PC-3 (cell line): ENCODE results near the gene CYP26A1. TPM values are rescaled to one million over a fixed set of nuclear protein-coding genes. Genes with fewer than 3 reads are reported as not detected.

Source experiments
- ATAC-seq: fragments of 200-7000 bp; cut with Tn5 transposase; 2 replicates; pipeline ENCODE4 v1.9.1; 2020; ENCODE audit warnings: mild to moderate bottlenecking, moderate library complexity
- BruUV-seq: library from RNA; stranded (reverse); fragments of 400-500 nt; replicated peaks from 2 replicates; lab custom pipeline; 2021; lab: Mats Ljungman, UMichigan
- CTCF ChIA-PET: fragments of 300-600 bp; sonication (Branson Sonifier 250); formaldehyde crosslinking; loops from one replicate; lab custom pipeline; 2022; ENCODE audit warnings: antibody characterized with exemption; lab: Charles Lee
- POLR2A ChIA-PET: fragments of 300-600 bp; sonication (Branson Sonifier 250); formaldehyde crosslinking; loops from one replicate; lab custom pipeline; 2022; ENCODE audit warnings: antibody characterized with exemption; ENCODE audit not compliant: unreplicated experiment; lab: Charles Lee
- DNase-seq: peaks from one replicate; pipeline ENCODE4 v3.0.0-alpha.2; 2015
- H2AFZ ChIP-seq: fragments of 300-600 bp; sonication (generic); 2 replicates; pipeline ENCODE4 v1.6.0; 2016; ENCODE audit warnings: antibody characterized with exemption, low read length
- H3F3A ChIP-seq: fragments of 300-600 bp; sonication (generic); one replicate; pipeline ENCODE4 v1.6.0; 2017; ENCODE audit warnings: antibody characterized with exemption, low read length, control low read depth, mild to moderate bottlenecking; ENCODE audit not compliant: unreplicated experiment
- H3K27ac ChIP-seq: fragments of 300-600 bp; sonication (generic); 2 replicates; pipeline ENCODE4 v1.5.1; 2016; ENCODE audit warnings: mild to moderate bottlenecking, low read length
- H3K27me3 ChIP-seq: fragments of 300-600 bp; sonication (generic); 2 replicates; pipeline ENCODE4 v1.6.1; 2016; ENCODE audit warnings: low read length, mixed read lengths
- H3K36me3 ChIP-seq: fragments of 300-600 bp; sonication (generic); 2 replicates; pipeline ENCODE4 v1.6.1; 2016; ENCODE audit warnings: low read depth, mixed run types, low read length, mixed read lengths
- H3K4me1 ChIP-seq: fragments of 300-600 bp; sonication (generic); 2 replicates; pipeline ENCODE4 v1.5.1; 2016; ENCODE audit warnings: low read length; ENCODE audit not compliant: insufficient read depth
- H3K4me2 ChIP-seq: fragments of 300-600 bp; sonication (generic); 2 replicates; pipeline ENCODE4 v1.6.0; 2016; ENCODE audit warnings: low read length
- H3K4me3 ChIP-seq: fragments of 300-600 bp; sonication (generic); 2 replicates; pipeline ENCODE4 v1.5.1; 2016; ENCODE audit warnings: mild to moderate bottlenecking, low read length, mixed read lengths
- H3K79me2 ChIP-seq: fragments of 300-600 bp; sonication (generic); 2 replicates; pipeline ENCODE4 v1.6.1; 2017; ENCODE audit warnings: low read length, mixed read lengths
- H3K9ac ChIP-seq: fragments of 300-600 bp; sonication (generic); 2 replicates; pipeline ENCODE4 v1.6.0; 2016; ENCODE audit warnings: mild to moderate bottlenecking, low read length
- H3K9me2 ChIP-seq: fragments of 300-600 bp; sonication (generic); replicated peaks from 2 replicates; pipeline ENCODE4 v1.6.1; 2016; ENCODE audit warnings: mixed run types, low read length, mixed read lengths
- H3K9me3 ChIP-seq: fragments of 300-600 bp; sonication (generic); 2 replicates; pipeline ENCODE4 v1.6.1; 2016; ENCODE audit warnings: low read length, mixed read lengths
- H4K20me1 ChIP-seq: fragments of 300-600 bp; sonication (generic); 2 replicates; pipeline ENCODE4 v1.6.1; 2016; ENCODE audit warnings: low read length, mixed read lengths
- CTCF ChIP-seq: fragments of 300-600 bp; sonication (generic); conservative IDR thresholded peaks from 2 replicates; pipeline ENCODE4 v1.5.1; 2017; ENCODE audit warnings: antibody characterized with exemption, low read depth, mild to moderate bottlenecking, low read length
- EZH2 ChIP-seq: fragments of 300-600 bp; sonication (generic); IDR thresholded peaks from one replicate; pipeline ENCODE4 v1.6.1; 2017; ENCODE audit warnings: antibody characterized with exemption, mild to moderate bottlenecking, low read length; ENCODE audit not compliant: unreplicated experiment
- EZH2phosphoT487 ChIP-seq: fragments of 300-600 bp; sonication (generic); IDR thresholded peaks from 2 replicates; pipeline ENCODE4 v1.6.1; 2018; ENCODE audit warnings: mild to moderate bottlenecking, antibody characterized with exemption, low read length, borderline replicate concordance
- intact Hi-C: fragments of 100-400 bp; cut with micrococcal nuclease; formaldehyde crosslinking; loops from 2 replicates; pipeline ENCODE4 v1.9.0; 2023
- total RNA-seq: library from RNA; depleted of rRNA; stranded (reverse); fragments of >200 nt; gene quantifications from 2 replicates; pipeline ENCODE4 v1.2.3, GENCODE V29; 2014

Gene CYP26A1
- total RNA-seq, 1 experiment from 2014 or later: 0.26 TPM

- TF ChIP-seq EZH2 (no peak), EZH2phosphoT487 (no peak), CTCF (no peak)
- Histone ChIP-seq H4K20me1 (no peaks in the 10 kb centered on the region), H3K9me2 (no peaks in the 10 kb centered on the region), H3K4me2 (no peak overlapping the region), H3K27me3 (no peaks in the 10 kb centered on the region), H3K9ac (no peak overlapping the region), H3K4me1 (peaks cover 14% of the 10 kb centered on the region), H3K27ac (no peak overlapping the region), H3F3A (no peaks in the 10 kb centered on the region), H3K79me2 (no peaks in the 10 kb centered on the region), H3K36me3 (no peaks in the 10 kb centered on the region), H3K4me3 (no peak overlapping the region), H2AFZ (no peak overlapping the region), H3K9me3 (no peaks in the 10 kb centered on the region)
- intact Hi-C loops: no loop called here
- DNase-seq (peak; percentile 46), ATAC-seq (peak; percentile 42; the same call in 1 of the 2 replicates)
- no TSS peak for BruUV-seq
- ChIA-PET POLR2A (no interaction called here), CTCF (no interaction called here)
Measured at GRCh38 chr10:93058139-93058538, 15.6 kb upstream of the CYP26A1 start.

GRCh38 chr10:93059975-93060886 is 13.5 kb upstream of the CYP26A1 start, which contains the start of gene CYP26C1:
Gene CYP26C1, plus strand, starts transcription at chr10:93060798. Its CDS starts 466 bp downstream, at chr10:93061264.
- Histone ChIP-seq H3F3A (no peaks in the 10 kb centered on the region), H3K4me2 (no peak within 1 kb of the TSS), H3K9me3 (no peaks in the 10 kb centered on the region), H3K79me2 (no peaks in the 10 kb centered on the region), H3K27me3 (no peaks in the 10 kb centered on the region), H3K4me3 (no peak within 1 kb of the TSS), H3K36me3 (no peaks in the 10 kb centered on the region), H3K4me1 (peaks cover 14% of the 10 kb centered on the region), H4K20me1 (no peaks in the 10 kb centered on the region), H3K27ac (no peak within 1 kb of the TSS), H2AFZ (no peak within 1 kb of the TSS), H3K9me2 (no peaks in the 10 kb centered on the region), H3K9ac (no peak within 1 kb of the TSS)
- no peak for TF ChIP-seq EZH2
- no peak for TF ChIP-seq CTCF
- TF ChIP-seq EZH2phosphoT487: no peak
- intact Hi-C loops: no loop called here
- no peak for DNase-seq
- BruUV-seq: no TSS peak
- ChIA-PET CTCF (no interaction called here), POLR2A (no interaction called here)
- no peak for ATAC-seq
